Testis (tissue), 2 donors: ENCODE data around the gene LIPE.

Experiments
- CTCF ChIP-seq, 3 experiments: fragments of 450-650 bp in 2 of 3; fragments of 200-600 bp in 1 of 3; sonication (generic) in 1 of 3; IDR thresholded peaks; one replicate each; pipeline ENCODE4 v1.5.1; 2016 to 2019; ENCODE audit warnings: antibody characterized with exemption in 3 of 3, mild to moderate bottlenecking in 2 of 3, moderate library complexity in 1 of 3
- POLR2A ChIP-seq: fragments of 450-650 bp; IDR thresholded peaks from one replicate; pipeline ENCODE4 v1.6.1; 2017; ENCODE audit warnings: antibody characterized with exemption, mild to moderate bottlenecking, moderate library complexity

GRCh38 chr19:42468273-42468796 lies 41.1 kb upstream of the LIPE start:
- TF ChIP-seq CTCF (IDR thresholded peaks at IDR 0.05) (no peak), POLR2A (no peak)
